Activated naive CD4-positive, alpha-beta T cell treated with anti-CD3 and anti-CD28 coated beads, Interleukin-2, amount 50 U/mL, for 16 hours (primary cell): ENCODE results near the gene TBC1D20.
"Not testable (repeated sequence)": the region's sequence is repeated elsewhere in the genome, so short reads cannot be mapped to it uniquely, and the experiment has no call there.

ENCODE experiments used
- DNase-seq: peaks from one replicate; pipeline ENCODE4 v3.0.0-alpha.2; 2020

TBC1D20 gene

DNA sequence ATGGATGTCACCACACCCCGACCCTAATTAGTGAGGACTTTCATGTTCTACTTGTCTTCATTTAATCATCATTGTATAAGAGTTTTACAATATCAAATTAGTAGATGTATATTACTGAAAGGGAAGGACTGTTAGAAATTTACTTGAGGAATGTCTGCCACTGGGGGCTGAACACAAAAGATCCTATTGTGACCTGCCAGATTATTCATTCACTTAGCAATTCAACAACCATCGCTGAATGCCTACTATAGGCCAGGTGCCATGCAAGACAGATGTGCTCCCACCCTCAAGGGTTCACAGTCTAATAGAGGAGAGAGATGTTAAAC lies 62.2 kb downstream of the TBC1D20 start:
- no peak for DNase-seq

DNA sequence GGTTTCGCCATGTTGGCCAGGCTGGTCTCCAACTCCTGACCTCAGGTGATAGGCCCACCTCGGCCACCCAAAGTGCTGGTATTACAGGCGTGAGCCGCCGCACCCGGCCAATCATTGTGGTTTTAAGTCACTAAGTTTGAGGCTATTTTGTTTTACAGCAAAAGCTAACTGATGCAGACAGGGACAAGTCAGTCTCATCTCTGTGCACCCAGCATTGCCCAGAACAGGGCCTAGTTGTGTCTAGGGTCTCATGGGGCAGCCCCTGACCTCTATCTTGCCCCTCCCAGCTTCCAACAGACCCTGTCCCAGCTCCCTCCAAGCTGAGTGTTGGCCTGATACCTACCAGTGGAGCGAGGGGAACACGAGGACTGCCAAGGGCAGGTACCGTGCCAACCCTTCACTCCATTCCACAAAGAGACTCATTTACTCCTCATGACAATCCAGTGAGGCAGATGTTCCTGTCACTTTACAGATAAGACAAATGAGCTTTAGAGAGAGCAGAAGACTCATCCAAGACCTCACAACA lies 63.1 kb downstream of the TBC1D20 start:
- no peak for DNase-seq

DNA sequence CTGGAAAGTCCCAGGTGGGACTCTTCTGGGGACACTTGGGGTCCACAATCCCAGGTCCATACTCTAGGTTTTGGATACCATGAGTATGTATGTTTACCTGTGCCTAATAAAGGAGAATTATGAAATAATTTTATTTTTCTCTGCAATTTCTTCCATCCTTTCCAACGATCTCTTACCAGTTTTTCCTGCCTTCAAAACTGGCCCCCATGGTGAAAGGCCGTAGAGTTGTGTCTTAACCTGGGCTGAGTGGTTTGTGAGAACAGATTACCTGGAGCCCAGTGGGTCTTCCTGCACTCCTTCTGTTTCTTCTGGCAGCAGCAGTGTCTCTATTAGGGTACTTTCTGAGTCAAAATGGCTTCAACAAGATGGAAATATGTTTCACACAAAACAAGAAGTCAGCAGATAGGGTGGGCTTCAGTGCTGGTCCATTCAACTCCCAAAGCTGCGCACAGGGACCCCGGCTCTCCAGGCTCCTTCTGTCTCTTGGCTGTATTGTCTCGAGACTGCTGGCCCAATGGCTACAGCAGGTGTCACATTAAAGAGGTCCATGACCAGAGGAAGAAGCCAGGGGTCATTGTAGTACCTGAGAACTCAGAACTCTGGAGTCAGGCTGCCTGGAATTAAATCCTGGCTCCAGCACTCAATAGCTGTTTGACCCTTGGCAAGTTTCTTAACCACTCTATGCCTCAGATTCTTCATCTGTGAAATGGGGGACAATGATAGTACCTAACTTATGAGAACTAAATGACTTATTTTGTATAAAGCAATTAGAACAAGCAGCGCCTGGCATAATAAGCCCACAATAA lies 64.7 kb downstream of the TBC1D20 start:
- no peak for DNase-seq

DNA sequence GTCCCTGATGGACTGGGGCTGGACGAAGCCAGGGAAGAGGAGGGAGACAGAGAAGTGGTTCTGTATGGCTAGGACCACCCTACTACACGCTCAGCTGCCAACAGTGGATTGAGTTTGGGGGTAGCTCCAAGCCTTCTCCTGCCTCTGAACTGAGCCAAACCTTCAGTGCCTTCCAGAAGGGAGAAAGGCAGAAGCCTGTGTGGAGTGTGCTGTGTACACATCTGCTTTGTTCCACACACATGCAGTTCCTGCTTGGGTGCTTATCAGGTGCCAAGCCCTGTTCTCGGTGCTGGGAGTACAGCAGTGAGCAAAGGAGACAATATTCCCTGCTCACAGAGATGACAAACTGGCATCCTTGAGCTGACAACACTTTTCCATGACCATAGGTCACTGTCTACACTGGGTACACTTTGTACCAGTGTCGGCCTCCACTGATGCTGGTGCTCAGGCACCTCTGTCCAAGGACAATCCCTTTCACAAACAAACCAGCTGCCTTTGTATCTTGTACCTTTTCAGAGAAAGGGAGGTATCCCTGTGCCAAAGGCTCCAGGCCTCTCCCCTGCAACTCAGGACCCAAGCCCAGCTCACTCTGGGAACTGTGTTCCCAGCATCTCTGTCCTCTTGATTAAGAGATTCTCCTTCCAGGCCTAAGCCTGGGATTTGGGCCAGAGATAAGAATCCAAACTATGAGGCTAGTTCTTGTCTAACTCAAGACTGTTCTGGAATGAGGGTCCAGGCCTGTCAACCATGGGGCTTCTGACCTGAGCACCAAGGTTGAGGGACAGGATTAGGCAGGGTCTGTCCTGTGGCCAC lies 65.5 kb downstream of the TBC1D20 start:
- no peak for DNase-seq

DNA sequence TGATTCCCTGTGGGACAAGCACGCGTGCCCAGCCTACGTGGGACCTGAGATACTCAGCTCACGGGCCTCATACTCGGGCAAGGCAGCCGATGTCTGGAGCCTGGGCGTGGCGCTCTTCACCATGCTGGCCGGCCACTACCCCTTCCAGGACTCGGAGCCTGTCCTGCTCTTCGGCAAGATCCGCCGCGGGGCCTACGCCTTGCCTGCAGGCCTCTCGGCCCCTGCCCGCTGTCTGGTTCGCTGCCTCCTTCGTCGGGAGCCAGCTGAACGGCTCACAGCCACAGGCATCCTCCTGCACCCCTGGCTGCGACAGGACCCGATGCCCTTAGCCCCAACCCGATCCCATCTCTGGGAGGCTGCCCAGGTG lies 66.1 kb downstream of the TBC1D20 start:
- no peak for DNase-seq

DNA sequence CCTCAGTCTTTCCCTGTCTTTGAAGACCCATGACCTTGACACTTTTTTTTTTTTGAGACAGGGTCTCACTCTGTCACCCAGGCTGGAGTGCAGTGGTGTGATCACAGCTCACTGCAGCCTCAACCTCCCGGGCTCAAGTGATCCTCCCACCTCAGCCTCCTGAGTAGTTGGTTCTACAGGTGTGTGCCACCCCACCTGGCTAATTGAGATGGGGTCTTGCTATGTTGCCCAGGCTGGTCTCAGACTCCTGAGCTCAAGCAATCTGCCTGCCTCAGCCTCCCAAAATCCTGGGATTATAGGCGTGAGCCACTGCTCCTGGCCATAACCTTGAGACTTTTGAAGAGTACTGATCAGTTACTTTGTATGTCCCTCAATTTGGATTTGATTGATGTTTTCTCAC lies 69.0 kb downstream of the TBC1D20 start:
- not testable (repeated sequence) for DNase-seq

DNA sequence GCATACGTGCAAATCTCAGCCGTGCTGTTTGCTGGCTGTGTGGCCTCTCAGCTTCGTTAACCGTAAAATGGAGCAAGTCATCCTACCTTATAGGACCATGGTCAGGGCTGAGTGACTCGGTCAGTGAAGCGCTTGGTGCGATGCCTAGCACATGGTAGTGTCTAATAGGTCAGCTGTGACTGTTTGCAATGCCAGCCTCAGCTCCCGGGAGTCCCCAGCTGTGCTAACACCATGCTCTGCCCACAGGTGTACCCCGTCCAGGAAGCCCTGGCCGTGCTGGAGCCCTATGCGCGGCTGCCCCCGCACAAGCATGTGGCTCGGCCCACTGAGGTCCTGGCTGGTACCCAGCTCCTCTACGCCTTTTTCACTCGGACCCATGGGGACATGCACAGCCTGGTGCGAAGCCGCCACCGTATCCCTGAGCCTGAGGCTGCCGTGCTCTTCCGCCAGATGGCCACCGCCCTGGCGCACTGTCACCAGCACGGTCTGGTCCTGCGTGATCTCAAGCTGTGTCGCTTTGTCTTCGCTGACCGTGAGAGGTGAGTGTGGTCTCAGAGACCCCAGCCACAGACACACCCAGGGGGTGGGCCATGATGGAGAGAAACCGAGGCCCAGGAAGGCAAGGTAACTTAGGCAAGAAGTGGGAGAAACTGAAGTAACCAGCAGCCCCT lies 71.2 kb downstream of the TBC1D20 start:
- DNase-seq: no peak

DNA sequence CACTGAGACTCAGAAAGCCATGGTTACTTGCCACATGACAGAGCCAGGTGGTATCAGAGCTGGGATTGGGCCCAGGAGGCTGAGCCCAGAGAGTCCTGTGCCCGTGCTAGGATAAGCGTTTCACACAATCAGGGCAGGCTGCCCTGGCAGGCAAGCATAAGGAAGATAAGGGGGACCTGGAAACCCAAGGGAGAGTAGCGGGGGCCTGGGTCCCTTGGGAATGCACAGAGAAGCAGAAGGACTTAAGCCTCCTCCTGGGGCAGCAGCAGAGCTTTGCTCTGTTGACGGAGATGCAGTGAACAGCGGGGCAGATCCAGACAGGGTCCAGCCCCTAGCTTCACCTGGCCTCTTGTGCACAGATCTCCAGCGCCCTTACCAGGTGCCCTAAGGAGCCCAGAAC lies 73.1 kb downstream of the TBC1D20 start:
- no peak for DNase-seq

DNA sequence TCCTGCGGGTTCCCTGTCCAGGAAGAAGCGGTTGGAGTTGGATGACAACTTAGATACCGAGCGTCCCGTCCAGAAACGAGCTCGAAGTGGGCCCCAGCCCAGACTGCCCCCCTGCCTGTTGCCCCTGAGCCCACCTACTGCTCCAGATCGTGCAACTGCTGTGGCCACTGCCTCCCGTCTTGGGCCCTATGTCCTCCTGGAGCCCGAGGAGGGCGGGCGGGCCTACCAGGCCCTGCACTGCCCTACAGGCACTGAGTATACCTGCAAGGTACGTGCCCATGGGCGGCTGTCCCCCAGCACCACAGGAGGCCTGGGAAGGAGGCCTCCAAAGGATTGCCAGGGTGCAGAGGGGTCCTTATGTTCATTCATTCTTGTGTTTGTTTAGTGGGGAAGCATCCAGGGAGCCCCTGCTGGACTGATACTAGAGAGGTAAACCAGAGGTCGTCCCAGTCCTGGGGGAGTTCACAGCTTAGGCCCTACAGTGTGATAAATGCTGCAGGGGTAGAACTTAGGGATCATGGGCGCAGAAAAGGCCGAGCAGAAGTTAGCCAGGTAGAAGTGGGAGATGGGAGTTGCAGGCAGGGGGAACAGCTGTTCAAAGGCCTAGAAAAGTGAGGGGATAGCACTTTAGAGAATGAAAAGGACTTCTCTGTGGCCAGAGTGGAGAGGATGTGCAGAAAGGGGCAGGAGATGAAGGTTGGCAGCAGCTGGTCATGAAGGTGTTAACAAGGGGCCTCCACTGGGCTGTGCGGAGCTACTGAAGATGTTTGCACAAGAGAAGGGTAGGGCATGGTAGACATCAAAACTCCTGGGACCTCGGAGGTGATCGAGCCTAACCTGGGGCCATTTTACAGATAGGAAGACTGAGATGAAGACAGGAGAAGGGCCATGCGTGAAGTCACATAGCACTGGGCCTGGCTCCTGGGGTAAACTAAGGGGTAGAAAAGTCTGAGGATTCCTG lies 74.0 kb downstream of the TBC1D20 start:
- no peak for DNase-seq

DNA sequence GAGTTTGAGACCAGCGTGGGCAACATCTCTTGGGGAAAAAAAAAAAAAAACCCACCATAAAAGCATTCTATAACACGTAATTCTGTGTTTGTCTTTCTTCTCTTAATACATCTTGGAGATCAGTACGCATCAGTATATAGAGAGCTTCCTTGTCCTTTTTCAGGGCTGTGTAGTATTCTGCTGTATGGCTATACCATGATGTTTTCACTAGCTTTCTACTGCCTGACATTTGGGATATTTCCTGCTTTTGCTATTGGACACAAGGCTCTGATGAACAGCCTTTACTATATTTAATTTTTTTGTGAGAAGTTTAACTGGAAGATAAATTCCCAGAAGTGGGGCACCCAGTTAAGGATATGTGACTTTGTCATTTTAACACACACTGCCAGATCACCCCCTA lies 74.8 kb downstream of the TBC1D20 start:
- DNase-seq: no peak

DNA sequence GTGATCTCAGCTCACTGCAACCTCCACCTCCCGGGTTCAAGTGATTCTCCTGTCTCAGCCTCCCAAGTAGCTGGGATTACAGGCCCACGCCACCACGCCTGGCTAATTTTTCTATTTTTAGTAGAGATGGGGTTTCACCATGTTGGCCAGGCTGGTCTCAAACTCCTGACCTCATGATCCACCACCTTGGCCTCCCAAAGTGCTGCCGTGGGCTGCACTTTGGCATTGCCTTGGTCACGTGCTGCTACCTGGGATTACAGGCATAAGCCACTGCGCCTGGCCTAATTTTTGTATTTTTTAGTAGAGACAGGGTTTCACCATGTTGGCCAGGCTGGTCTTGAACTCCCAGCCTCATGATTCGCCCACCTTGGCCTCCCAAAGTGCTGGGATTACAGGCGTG lies 75.7 kb downstream of the TBC1D20 start:
- not testable (repeated sequence) for DNase-seq
